ENCODE results near the gene ADCY9.
"Not testable (repeated sequence)": the region's sequence is repeated elsewhere in the genome, so short reads cannot be mapped to it uniquely, and the experiment has no call there.

Gene ADCY9

GRCh38 chr16:3937066-3937875 is 179.0 kb downstream of the ADCY9 start:
- DNase-seq (ENCODE audit: extremely low read depth in 1 of 2, low read depth in 1 of 2), result no peak

GRCh38 chr16:3935921-3936320 is 180.3 kb downstream of the ADCY9 start:
- DNase-seq (ENCODE audit: extremely low read depth in 1 of 2, low read depth in 1 of 2), result no peak

- no peak for DNase-seq (ENCODE audit: extremely low read depth in 1 of 2, low read depth in 1 of 2)
Observed at GRCh38 chr16:3934491-3935181, 181.6 kb downstream of the ADCY9 start.

- DNase-seq (ENCODE audit: extremely low read depth in 1 of 2, low read depth in 1 of 2), result not testable (repeated sequence)
Observed at GRCh38 chr16:3927147-3927546, 189.1 kb downstream of the ADCY9 start.

GRCh38 chr16:3924763-3925162 is 191.5 kb downstream of the ADCY9 start:
- DNase-seq (ENCODE audit: extremely low read depth in 1 of 2, low read depth in 1 of 2), result no peak

- DNase-seq (ENCODE audit: extremely low read depth in 1 of 2, low read depth in 1 of 2), result no peak
Observed at GRCh38 chr16:3922241-3922640, 194.0 kb downstream of the ADCY9 start.

- DNase-seq (ENCODE audit: extremely low read depth in 1 of 2, low read depth in 1 of 2), result no peak
Observed at GRCh38 chr16:3920206-3920605, 196.0 kb downstream of the ADCY9 start.

GRCh38 chr16:3919413-3919812 is 196.8 kb downstream of the ADCY9 start:
- no peak for DNase-seq (ENCODE audit: extremely low read depth in 1 of 2, low read depth in 1 of 2)

GRCh38 chr16:3915426-3916260 is 200.6 kb downstream of the ADCY9 start:
- DNase-seq (ENCODE audit: extremely low read depth in 1 of 2, low read depth in 1 of 2), result no peak

GRCh38 chr16:3912897-3913296 is 203.3 kb downstream of the ADCY9 start:
- no peak for DNase-seq (ENCODE audit: extremely low read depth in 1 of 2, low read depth in 1 of 2)
